Gastroesophageal sphincter (tissue), 4 donors: ENCODE results near the gene SH3RF3. TPM values are rescaled to one million over a fixed set of nuclear protein-coding genes. Genes with fewer than 3 reads are reported as not detected.

Experiments used
- ATAC-seq: fragments of 150-250 bp; one replicate; pipeline ENCODE4 v1.9.1; 2016; ENCODE audit warnings: mild to moderate bottlenecking, moderate library complexity
- H3K27ac ChIP-seq, 4 donors: fragments of 200-600 bp; sonication (generic) in 3 of 4; 1 replicate in 3 of 4; 2 replicates in 1 of 4; pipeline ENCODE4 v1.5.1; 2016 to 2019
- H3K27me3 ChIP-seq: fragments of 200-600 bp; sonication (generic); one replicate; pipeline ENCODE4 v1.5.1; 2019
- H3K36me3 ChIP-seq, 2 donors: fragments of 200-600 bp; sonication (generic); one replicate each; pipeline ENCODE4 v1.5.1; 2019; ENCODE audit warnings: control low read depth in 1 of 2
- H3K4me1 ChIP-seq, 3 donors: fragments of 200-600 bp; sonication (generic); 1 replicate in 2 of 3; 2 replicates in 1 of 3; pipeline ENCODE4 v1.5.1; 2016 to 2019; ENCODE audit warnings: control low read depth in 2 of 3
- H3K4me3 ChIP-seq, 2 donors: fragments of 200-600 bp; sonication (generic); one replicate each; pipeline ENCODE4 v1.5.1; 2019; ENCODE audit warnings: mild to moderate bottlenecking in 1 of 2, moderate library complexity in 1 of 2
- H3K9me3 ChIP-seq, 3 donors: fragments of 200-600 bp; sonication (generic); one replicate each; pipeline ENCODE4 v1.5.1; 2017 to 2019; ENCODE audit warnings: control low read depth in 2 of 3
- CTCF ChIP-seq, 4 experiments: fragments of 200-600 bp in 2 of 4; fragments of 450-650 bp in 2 of 4; sonication (generic) in 1 of 4; IDR thresholded peaks; one replicate each; pipeline ENCODE4 v1.5.1; 2017 to 2019; ENCODE audit warnings: antibody characterized with exemption in 4 of 4, mild to moderate bottlenecking in 2 of 4, moderate library complexity in 2 of 4
- EP300 ChIP-seq: sonication (generic); formaldehyde crosslinking; IDR thresholded peaks from one replicate; pipeline ENCODE4 v1.6.1; 2017; ENCODE audit warnings: antibody characterized with exemption, mild to moderate bottlenecking
- POLR2A ChIP-seq, 2 donors: fragments of 450-650 bp; IDR thresholded peaks; one replicate each; pipeline ENCODE4 v1.6.1; 2017; ENCODE audit warnings: antibody characterized with exemption in 2 of 2, mild to moderate bottlenecking in 2 of 2, moderate library complexity in 1 of 2
- POLR2AphosphoS5 ChIP-seq: sonication (generic); formaldehyde crosslinking; IDR thresholded peaks from one replicate; pipeline ENCODE4 v1.6.1; 2017; ENCODE audit warnings: antibody characterized with exemption
- WGBS, 2 donors: methylation state at CpG; one replicate each; pipeline ENCODE4 v1.1.5; 2018; ENCODE audit warnings: low coverage in 1 of 2; 5-methylcytosine and 5-hydroxymethylcytosine counted together
- total RNA-seq, 4 donors: library from RNA; depleted of rRNA; stranded (reverse); fragments of >200 nt; gene quantifications; one replicate each; pipeline ENCODE4 v1.1.0, GENCODE V29; 2016

Gene SH3RF3
- total RNA-seq, 4 donors from 2014 or later = 10.1 to 15.8 (median 13.2) TPM

GRCh38 chr2:109290887-109291643, 162.1 kb downstream of the SH3RF3 start:
- ATAC-seq = no peak
- no peak for TF ChIP-seq EP300
- no peak for TF ChIP-seq CTCF (IDR thresholded peaks at IDR 0.05)
- TF ChIP-seq POLR2AphosphoS5 = no peak
- TF ChIP-seq POLR2A (IDR thresholded peaks at IDR 0.05) = no peak

GRCh38 chr2:109292386-109292785, 163.4 kb downstream of the SH3RF3 start:
- Histone ChIP-seq H3K27me3 (no peaks in the 10 kb centered on the region), H3K4me1 (peaks cover 0 to 22% (median 0%) of the 10 kb centered on the region in 3 donors), H3K27ac (no peak overlapping the region), H3K4me3 (no peak overlapping the region), H3K9me3 (peaks cover 0 to 8% (median 0%) of the 10 kb centered on the region in 3 donors), H3K36me3 (no peaks in the 10 kb centered on the region)
- 47 to 57% methylated on average over 5 of the region's 5 CpGs for WGBS, 2 donors
- TF ChIP-seq POLR2AphosphoS5 = no peak
- ATAC-seq = no peak

More at GRCh38 chr2:109290887-109291643, 162.1 kb downstream of the SH3RF3 start:
- no peaks in the 10 kb centered on the region for H3K27me3 ChIP-seq
- no peak overlapping the region for H3K4me3 ChIP-seq
- peaks cover 0 to 8% (median 0%) of the 10 kb centered on the region in 3 donors for H3K9me3 ChIP-seq
- H3K27ac ChIP-seq = no peak overlapping the region
- no peaks in the 10 kb centered on the region for H3K36me3 ChIP-seq
- WGBS, 2 donors = 76 to 92% methylated on average over 4 to 14 of the region's 14 CpGs
- H3K4me1 ChIP-seq = peaks cover 0 to 24% (median 0%) of the 10 kb centered on the region in 3 donors

- WGBS, 2 donors = 83 to 96% methylated on average over 1 to 4 of the region's 8 CpGs
- ATAC-seq = no peak
- Histone ChIP-seq H3K9me3 (peaks cover 0 to 8% (median 0%) of the 10 kb centered on the region in 3 donors), H3K27me3 (no peaks in the 10 kb centered on the region), H3K4me3 (no peak overlapping the region), H3K27ac (no peak overlapping the region), H3K36me3 (no peaks in the 10 kb centered on the region), H3K4me1 (peaks cover 0 to 20% (median 0%) of the 10 kb centered on the region in 3 donors)
- TF ChIP-seq POLR2AphosphoS5 = no peak
- TF ChIP-seq POLR2A (IDR thresholded peaks at IDR 0.05) = no peak
- no peak for TF ChIP-seq CTCF (IDR thresholded peaks at IDR 0.05)
- no peak for TF ChIP-seq EP300
Observed at GRCh38 chr2:109293663-109294062, 164.7 kb downstream of the SH3RF3 start.

GRCh38 chr2:109294523-109294922, 165.5 kb downstream of the SH3RF3 start:
- 72 to 100% methylated on average over 1 to 4 of the region's 4 CpGs for WGBS, 2 donors
- H3K4me3 ChIP-seq = no peak overlapping the region
- H3K9me3 ChIP-seq = peaks cover 0 to 8% (median 0%) of the 10 kb centered on the region in 3 donors
- no peaks in the 10 kb centered on the region for H3K27me3 ChIP-seq
- no peak for ATAC-seq
- TF ChIP-seq POLR2AphosphoS5 (no peak), EP300 (no peak), POLR2A (IDR thresholded peaks at IDR 0.05) (no peak), CTCF (IDR thresholded peaks at IDR 0.05) (no peak)
- H3K27ac ChIP-seq = no peak overlapping the region
- H3K36me3 ChIP-seq = no peaks in the 10 kb centered on the region
- peaks cover 0 to 14% (median 0%) of the 10 kb centered on the region in 3 donors for H3K4me1 ChIP-seq

- 86% methylated on average over 1 of the region's 11 CpGs; no CpG with 5 or more reads in 1 of the 2 donors for WGBS, 2 donors
- Histone ChIP-seq H3K27me3 (no peaks in the 10 kb centered on the region), H3K4me3 (no peak overlapping the region), H3K27ac (no peak overlapping the region), H3K9me3 (peaks cover 0 to 8% (median 0%) of the 10 kb centered on the region in 3 donors), H3K4me1 (peaks cover 0 to 14% (median 0%) of the 10 kb centered on the region in 3 donors), H3K36me3 (no peaks in the 10 kb centered on the region)
- TF ChIP-seq POLR2AphosphoS5 (no peak), EP300 (no peak), POLR2A (IDR thresholded peaks at IDR 0.05) (no peak), CTCF (IDR thresholded peaks at IDR 0.05) (no peak)
- ATAC-seq = no peak
Observed at GRCh38 chr2:109295070-109295780, 166.2 kb downstream of the SH3RF3 start.
